SK-N-MC (cell line): Measurements from ENCODE around the gene ITGA3.
A peak's percentile ranks its signal among the peaks of the same experiment; 100 is the strongest.

Experiments used
- DNase-seq: peaks from one replicate; pipeline ENCODE4 v3.0.0-alpha.2; 2011; ENCODE audit warnings: low read depth, low spot score
- H3K27ac ChIP-seq: fragments of 200-600 bp; sonication (generic); 2 replicates; pipeline ENCODE4 v1.5.1; 2016; ENCODE audit warnings: mixed run types
- H3K36me3 ChIP-seq: fragments of 200-600 bp; sonication (generic); 2 replicates; pipeline ENCODE4 v1.6.1; 2017; ENCODE audit warnings: antibody characterized with exemption, low read length, mixed read lengths; ENCODE audit not compliant: insufficient read depth
- H3K4me3 ChIP-seq: fragments of 200-600 bp; sonication (generic); 2 replicates; pipeline ENCODE4 v1.5.1; 2016
- H3K9ac ChIP-seq: fragments of 200-600 bp; sonication (generic); 2 replicates; pipeline ENCODE4 v1.8.0; 2017; ENCODE audit warnings: mixed run types, mixed read lengths; ENCODE audit not compliant: insufficient read length
- H3K9me3 ChIP-seq: fragments of 200-600 bp; sonication (generic); 2 replicates; pipeline ENCODE4 v1.6.1; 2017; ENCODE audit warnings: low read depth, mild to moderate bottlenecking, antibody characterized with exemption, low read length, moderate library complexity, mixed read lengths
- EZH2 ChIP-seq: fragments of 200-600 bp; sonication (generic); IDR thresholded peaks from one replicate; pipeline ENCODE4 v1.6.1; 2017; ENCODE audit warnings: antibody characterized with exemption
- FOXP2 ChIP-seq: optimal IDR thresholded peaks from 2 replicates; pipeline ENCODE3; 2011; ENCODE audit warnings: mild to moderate bottlenecking, moderate library complexity; ENCODE audit not compliant: insufficient read depth; ENCODE audit errors: extremely low read length, control extremely low read depth
- POLR2AphosphoS5 ChIP-seq: IDR thresholded peaks from 2 replicates; pipeline ENCODE4 v1.6.1; 2012; ENCODE audit warnings: mild to moderate bottlenecking, low read depth, low read length, borderline replicate concordance

ITGA3 gene

DNA sequence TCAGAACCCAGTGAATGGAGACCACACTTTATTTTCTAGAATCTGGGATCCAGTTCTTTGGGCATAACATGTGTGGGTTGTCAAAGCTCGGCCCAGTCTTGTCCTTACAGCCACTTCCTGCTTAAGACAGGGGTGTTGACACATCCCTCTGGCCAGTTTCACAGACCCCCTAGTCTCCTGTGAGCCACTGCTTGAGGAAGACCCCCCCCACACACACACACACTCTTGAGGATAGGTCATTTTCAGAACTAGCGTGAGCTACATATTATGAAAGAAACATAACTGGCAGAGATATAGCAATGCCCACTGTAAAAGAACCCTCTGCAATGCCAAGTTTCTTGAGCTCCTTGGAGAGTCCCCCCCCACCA lies 36.0 kb downstream of the ITGA3 start:
- Histone ChIP-seq H3K36me3 (no peaks in the 10 kb centered on the region), H3K9ac (no peak overlapping the region), H3K4me3 (no peak overlapping the region), H3K27ac (no peak overlapping the region), H3K9me3 (no peaks in the 10 kb centered on the region)
- DNase-seq, result no peak
- TF ChIP-seq POLR2AphosphoS5 (no peak), EZH2 (no peak), FOXP2 (no peak)

DNA sequence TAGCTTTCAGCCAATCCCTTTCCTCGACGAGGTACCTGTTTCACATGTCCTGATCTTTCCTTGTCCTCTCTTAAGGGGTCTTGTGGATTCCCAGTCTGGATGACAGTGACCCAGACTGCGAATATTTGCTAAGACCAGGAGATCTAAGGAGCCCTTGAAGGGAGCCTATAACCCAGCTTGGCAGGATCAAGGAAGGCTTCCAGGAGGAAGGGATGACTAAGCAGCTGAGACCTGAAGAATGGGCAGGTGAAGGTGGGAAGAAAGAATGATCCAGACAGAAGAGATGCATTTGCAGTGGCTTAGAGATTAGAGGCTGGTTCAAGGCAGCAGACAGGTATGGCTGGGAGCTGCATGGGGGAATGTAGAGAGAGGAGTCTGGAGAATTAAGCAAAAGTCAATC lies 37.3 kb downstream of the ITGA3 start:
- Histone ChIP-seq H3K9ac (no peak overlapping the region), H3K36me3 (no peaks in the 10 kb centered on the region), H3K27ac (no peak overlapping the region), H3K9me3 (no peaks in the 10 kb centered on the region), H3K4me3 (no peak overlapping the region)
- TF ChIP-seq FOXP2 (no peak), EZH2 (no peak), POLR2AphosphoS5 (no peak)
- DNase-seq, result no peak

DNA sequence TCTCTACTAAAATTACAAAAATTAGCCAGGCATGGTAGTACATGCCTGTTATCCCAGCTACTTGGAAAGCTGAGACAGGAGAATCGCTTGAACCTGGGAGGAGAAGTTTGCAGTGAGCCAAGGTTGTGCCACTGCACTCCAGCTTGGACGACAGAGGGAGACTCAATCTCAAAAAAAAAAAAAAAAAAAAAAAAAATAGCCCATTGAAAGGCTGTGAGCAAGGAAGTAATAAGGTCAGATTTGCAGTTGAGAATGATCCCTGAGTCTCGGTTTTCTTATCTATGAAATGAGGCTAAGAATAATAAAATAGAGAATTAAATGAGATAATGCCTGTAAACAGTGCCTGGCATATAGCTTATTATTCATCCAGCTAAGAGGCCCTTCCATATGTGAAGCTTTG lies 37.9 kb downstream of the ITGA3 start:
- TF ChIP-seq EZH2, result no peak
- no peak for TF ChIP-seq FOXP2
- TF ChIP-seq POLR2AphosphoS5, result no peak
- Histone ChIP-seq H3K27ac (no peak overlapping the region), H3K36me3 (no peaks in the 10 kb centered on the region), H3K9me3 (no peaks in the 10 kb centered on the region), H3K4me3 (peak overlapping the region; percentile 85), H3K9ac (no peak overlapping the region)
- no peak for DNase-seq

- Histone ChIP-seq H3K27ac (no peak overlapping the region), H3K9ac (no peak overlapping the region), H3K9me3 (no peaks in the 10 kb centered on the region), H3K36me3 (no peaks in the 10 kb centered on the region), H3K4me3 (peak overlapping the region; percentile 85)
- TF ChIP-seq FOXP2 (no peak), POLR2AphosphoS5 (no peak), EZH2 (no peak)
- peak; percentile 77 for DNase-seq
Observed at GRCh38 chr17:50094243-50094752, 38.4 kb downstream of the ITGA3 start.

GRCh38 chr17:50094753-50095619 lies 39.1 kb downstream of the ITGA3 start, which contains the start of gene PDK2:
PDK2 (plus strand) TSS chr17:50095351; CDS start chr17:50095436, 85 bp downstream.
- Histone ChIP-seq H3K4me3 (peak within 1 kb of the TSS; percentile 85), H3K9me3 (no peaks in the 10 kb centered on the region), H3K9ac (peak within 1 kb of the TSS; percentile 71), H3K36me3 (no peaks in the 10 kb centered on the region), H3K27ac (no peak within 1 kb of the TSS)
- TF ChIP-seq FOXP2 (no peak), EZH2 (no peak), POLR2AphosphoS5 (no peak; the same call in 1 of the 2 replicates)
- DNase-seq, result no peak

- DNase-seq, result no peak
- Histone ChIP-seq H3K9me3 (no peaks in the 10 kb centered on the region), H3K9ac (peak overlapping the region; percentile 71), H3K4me3 (peak overlapping the region; percentile 85), H3K36me3 (no peaks in the 10 kb centered on the region), H3K27ac (no peak overlapping the region)
- TF ChIP-seq EZH2, result no peak
- TF ChIP-seq FOXP2, result no peak
- TF ChIP-seq POLR2AphosphoS5, result no peak
Observed at GRCh38 chr17:50095626-50096037, 39.7 kb downstream of the ITGA3 start.

DNA sequence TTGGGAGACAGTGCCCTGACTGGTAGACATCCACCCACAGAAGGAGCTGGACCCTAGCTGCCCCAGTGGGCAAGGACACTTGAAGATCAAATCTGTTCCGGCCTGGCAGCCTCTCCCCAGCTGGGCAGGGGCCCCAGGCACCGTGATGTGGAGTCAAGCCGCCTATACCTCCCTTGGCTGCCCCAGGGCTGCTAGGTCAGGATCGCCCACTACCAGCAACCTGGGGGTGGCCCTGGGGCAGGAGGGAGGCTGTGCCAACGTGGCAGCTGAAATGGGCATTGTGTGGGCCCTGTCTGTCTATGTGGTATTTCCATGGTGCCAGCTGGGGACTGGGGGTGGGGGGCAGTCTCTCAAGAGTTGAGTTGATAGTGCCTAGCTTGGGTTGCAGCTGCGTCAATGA lies 40.2 kb downstream of the ITGA3 start:
- peak overlapping the region; percentile 85 for H3K4me3 ChIP-seq
- no peaks in the 10 kb centered on the region for H3K9me3 ChIP-seq
- TF ChIP-seq POLR2AphosphoS5 (no peak), EZH2 (no peak), FOXP2 (no peak)
- no peak overlapping the region for H3K27ac ChIP-seq
- H3K36me3 ChIP-seq, result no peaks in the 10 kb centered on the region
- no peak for DNase-seq
- H3K9ac ChIP-seq, result no peak overlapping the region

DNA sequence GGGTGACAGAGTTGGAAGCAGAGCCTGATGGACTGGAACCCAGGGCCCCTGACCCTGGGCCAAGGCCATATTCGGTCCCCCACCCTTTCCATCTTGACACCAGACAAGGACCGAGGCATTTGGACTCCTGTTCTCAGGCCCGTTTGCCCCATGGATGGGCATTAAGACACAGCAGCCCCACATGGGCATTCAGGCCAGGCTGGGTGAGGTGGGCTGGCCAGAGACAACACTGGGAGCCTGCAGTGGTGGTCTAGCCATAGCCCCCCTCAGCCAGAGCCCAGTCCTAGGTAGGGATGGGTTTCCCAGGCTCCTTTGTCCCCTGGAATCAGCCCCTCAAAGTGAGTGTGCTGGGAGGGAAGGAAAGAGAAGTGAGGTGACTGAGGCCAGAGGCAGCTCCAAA lies 40.8 kb downstream of the ITGA3 start:
- no peak for TF ChIP-seq EZH2
- TF ChIP-seq POLR2AphosphoS5, result no peak
- no peak for TF ChIP-seq FOXP2

GRCh38 chr17:50097455-50097854 lies 41.5 kb downstream of the ITGA3 start:
- Histone ChIP-seq H3K9me3 (no peaks in the 10 kb centered on the region), H3K9ac (no peak overlapping the region), H3K27ac (no peak overlapping the region), H3K36me3 (no peaks in the 10 kb centered on the region), H3K4me3 (no peak overlapping the region)
- TF ChIP-seq EZH2 (no peak), FOXP2 (no peak)
- no peak for DNase-seq

More for the DNA sequence above, 40.8 kb downstream of the ITGA3 start:
- H3K9ac ChIP-seq, result no peak overlapping the region
- H3K27ac ChIP-seq, result no peak overlapping the region
- no peak for DNase-seq
- H3K9me3 ChIP-seq, result no peaks in the 10 kb centered on the region
- no peaks in the 10 kb centered on the region for H3K36me3 ChIP-seq
- H3K4me3 ChIP-seq, result no peak overlapping the region
